GM23338 (cell line): ENCODE data around the gene NPL. TPM values are rescaled to one million over a fixed set of nuclear protein-coding genes. Genes with fewer than 3 reads are reported as not detected.

Experiments used
- ATAC-seq: fragments of 200-7000 bp; cut with Tn5 transposase; 3 replicates; pipeline ENCODE4 v1.9.1; 2020
- DNase-seq: peaks from one replicate; pipeline ENCODE4 v3.0.0-alpha.2; 2015; ENCODE audit warnings: low spot score
- H2AFZ ChIP-seq: fragments of 200-600 bp; sonication (generic); 2 replicates; pipeline ENCODE4 v1.8.0; 2016; ENCODE audit warnings: antibody characterized with exemption, mild to moderate bottlenecking, moderate library complexity
- H3F3A ChIP-seq: fragments of 200-600 bp; sonication (generic); replicated peaks from 2 replicates; pipeline ENCODE4 v1.8.0; 2017; ENCODE audit warnings: antibody characterized with exemption, mixed run types, low read depth
- H3K27ac ChIP-seq: fragments of 200-600 bp; sonication (generic); 2 replicates; pipeline ENCODE4 v1.6.1; 2016; ENCODE audit warnings: low read depth
- H3K27me3 ChIP-seq: fragments of 200-600 bp; sonication (generic); 2 replicates; pipeline ENCODE4 v1.8.0; 2016; ENCODE audit warnings: mild to moderate bottlenecking, mixed run types, moderate library complexity; ENCODE audit not compliant: insufficient read depth
- H3K36me3 ChIP-seq: fragments of 200-600 bp; sonication (generic); 2 replicates; pipeline ENCODE4 v1.8.0; 2016; ENCODE audit warnings: mild to moderate bottlenecking; ENCODE audit not compliant: insufficient read depth
- H3K4me1 ChIP-seq: fragments of 200-600 bp; sonication (generic); 2 replicates; pipeline ENCODE4 v1.8.0; 2016; ENCODE audit warnings: mild to moderate bottlenecking, moderate library complexity; ENCODE audit not compliant: insufficient read depth
- H3K4me2 ChIP-seq: fragments of 200-600 bp; sonication (generic); 2 replicates; pipeline ENCODE4 v1.7.1; 2017; ENCODE audit warnings: mixed run types
- H3K4me3 ChIP-seq: fragments of 200-600 bp; sonication (generic); 2 replicates; pipeline ENCODE4 v1.6.1; 2016; ENCODE audit warnings: mixed run types
- H3K79me2 ChIP-seq: fragments of 200-600 bp; sonication (generic); replicated peaks from 2 replicates; pipeline ENCODE4 v1.8.0; 2017; ENCODE audit warnings: mild to moderate bottlenecking; ENCODE audit not compliant: insufficient read depth
- H3K9me2 ChIP-seq: fragments of 200-600 bp; sonication (generic); 2 replicates; pipeline ENCODE4 v1.8.0; 2017; ENCODE audit not compliant: insufficient read depth
- H4K20me1 ChIP-seq: fragments of 200-600 bp; sonication (generic); replicated peaks from 2 replicates; pipeline ENCODE4 v1.8.0; 2017; ENCODE audit warnings: mild to moderate bottlenecking; ENCODE audit not compliant: insufficient read depth
- H3K27ac Mint-ChIP-seq: 2 replicates; pipeline ENCODE4 v1.8.0; 2020; ENCODE audit warnings: inconsistent platforms, mild to moderate bottlenecking, moderate library complexity, mixed read lengths
- H3K27me3 Mint-ChIP-seq: 3 replicates; pipeline ENCODE4 v1.8.0; 2022; ENCODE audit warnings: low read depth, mild to moderate bottlenecking, moderate library complexity, mixed read lengths, inconsistent platforms; ENCODE audit not compliant: insufficient read depth, poor library complexity
- H3K36me3 Mint-ChIP-seq: 3 replicates; pipeline ENCODE4 v1.8.0; 2021; ENCODE audit warnings: low read depth, mild to moderate bottlenecking, inconsistent platforms, moderate library complexity, mixed read lengths
- H3K4me1 Mint-ChIP-seq: 3 replicates; pipeline ENCODE4 v1.8.0; 2020; ENCODE audit warnings: mild to moderate bottlenecking, inconsistent platforms, mixed read lengths
- H3K4me3 Mint-ChIP-seq: 3 replicates; pipeline ENCODE4 v1.8.0; 2021; ENCODE audit warnings: moderate library complexity, mild to moderate bottlenecking, inconsistent platforms, mixed read lengths
- H3K9me3 Mint-ChIP-seq: 3 replicates; pipeline ENCODE4 v1.8.0; 2020; ENCODE audit warnings: moderate library complexity, mild to moderate bottlenecking, inconsistent platforms, mixed read lengths
- CREB1 ChIP-seq: fragments of 250-450 bp; sonication (Bioruptor Pico); IDR thresholded peaks from 2 replicates; pipeline ENCODE4 v1.5.0; 2020; ENCODE audit warnings: low read depth, mild to moderate bottlenecking, moderate library complexity
- CTCF ChIP-seq, 2 experiments: fragments of 200-600 bp in 1 of 2; sonication (generic) in 1 of 2; conservative IDR thresholded peaks; 2 replicates each; pipeline versions ENCODE4 v1.5.1 to v1.6.1; 2016 to 2017; ENCODE audit warnings: antibody characterized with exemption in 2 of 2, low read depth in 2 of 2, mild to moderate bottlenecking in 2 of 2, moderate library complexity in 1 of 2
- ETS1 ChIP-seq: IDR thresholded peaks from 2 replicates; pipeline ENCODE4 v1.6.1; 2016; ENCODE audit warnings: antibody characterized with exemption
- EZH2 ChIP-seq: fragments of 200-600 bp; sonication (generic); IDR thresholded peaks from one replicate; pipeline ENCODE4 v1.8.0; 2017; ENCODE audit warnings: antibody characterized with exemption, mild to moderate bottlenecking, low read depth; ENCODE audit not compliant: unreplicated experiment
- EZH2phosphoT487 ChIP-seq: fragments of 200-600 bp; sonication (generic); IDR thresholded peaks from one replicate; pipeline ENCODE4 v1.8.1; 2018; ENCODE audit warnings: antibody characterized with exemption; ENCODE audit not compliant: unreplicated experiment
- JUNB ChIP-seq: IDR thresholded peaks from one replicate; pipeline ENCODE4 v1.6.1; 2016; ENCODE audit warnings: antibody characterized with exemption; ENCODE audit not compliant: unreplicated experiment
- NANOG ChIP-seq: IDR thresholded peaks from 2 replicates; pipeline ENCODE4 v1.6.1; 2016; ENCODE audit warnings: antibody characterized with exemption, borderline replicate concordance
- POLR2AphosphoS5 ChIP-seq: IDR thresholded peaks from 2 replicates; pipeline ENCODE4 v1.6.1; 2016; ENCODE audit warnings: antibody characterized with exemption, low read depth
- REST ChIP-seq: IDR thresholded peaks from one replicate; pipeline ENCODE4 v1.6.1; 2018; ENCODE audit warnings: antibody characterized with exemption; ENCODE audit not compliant: unreplicated experiment
- STAT1 ChIP-seq: IDR thresholded peaks from one replicate; pipeline ENCODE4 v1.6.1; 2016; ENCODE audit warnings: antibody characterized with exemption; ENCODE audit not compliant: unreplicated experiment
- ZNF114 ChIP-seq: fragments of 250-450 bp; sonication (Bioruptor Pico); IDR thresholded peaks from 2 replicates; pipeline ENCODE4 v1.5.0; 2020; ENCODE audit warnings: mild to moderate bottlenecking, moderate library complexity
- ZNF331 ChIP-seq: fragments of 250-450 bp; sonication (Bioruptor Pico); IDR thresholded peaks from 2 replicates; pipeline ENCODE4 v1.5.0; 2020; ENCODE audit warnings: low read depth, mild to moderate bottlenecking, moderate library complexity
- ZNF462 ChIP-seq: fragments of 250-450 bp; sonication (Bioruptor Pico); IDR thresholded peaks from 2 replicates; pipeline ENCODE4 v1.5.0; 2020; ENCODE audit warnings: mild to moderate bottlenecking, moderate library complexity
- polyA plus RNA-seq: library from polyadenylated mRNA; unstranded; fragments of >200 nt; fragmentation: Nextera tagmentation; extraction: Ambion mirVana; gene quantifications from 2 replicates; pipeline ENCODE4 v1.2.1, GENCODE V29; 2016
- total RNA-seq: library from RNA; depleted of rRNA; stranded (reverse); fragments of >200 nt; shearing (Covaris generic); gene quantifications from 2 replicates; pipeline ENCODE4 v1.2.3, GENCODE V29; 2014

Gene NPL
- total and polyA plus RNA-seq, 2 experiments from 2014 or later = 2.4 to 2.8 TPM

- peaks cover 90% of the 10 kb centered on the region for H3K79me2 ChIP-seq
- H3K27me3 ChIP-seq = no peaks in the 10 kb centered on the region
- Mint-ChIP-seq H3K9me3 (no peaks in the 10 kb centered on the region), H3K4me1 (no peaks in the 10 kb centered on the region), H3K36me3 (peaks cover 98% of the 10 kb centered on the region), H3K27me3 (peaks cover 2% of the 10 kb centered on the region), H3K27ac (no peak overlapping the region), H3K4me3 (no peak overlapping the region)
- no peak overlapping the region for H2AFZ ChIP-seq
- ATAC-seq (no peak), DNase-seq (no peak)
- no peak for TF ChIP-seq ZNF114 (CRISPR knock-in tag)
- TF ChIP-seq ZNF331 (CRISPR knock-in tag) = no peak
- TF ChIP-seq REST = no peak
- no peak for TF ChIP-seq CTCF (conservative IDR thresholded peaks at IDR 0.05; ENCODE audit: low read depth in 2 of 2)
- TF ChIP-seq JUNB = no peak
- TF ChIP-seq ZNF462 = no peak
- no peak for TF ChIP-seq STAT1
- no peak for TF ChIP-seq EZH2
- no peak for TF ChIP-seq ETS1
- TF ChIP-seq POLR2AphosphoS5 = no peak
- no peak for TF ChIP-seq NANOG
- no peak for TF ChIP-seq CREB1 (CRISPR knock-in tag)
- no peak for TF ChIP-seq EZH2phosphoT487
- H3F3A ChIP-seq = peaks cover 14% of the 10 kb centered on the region; the same call in 1 of the 2 replicates
- no peak overlapping the region for H3K4me3 ChIP-seq
- no peaks in the 10 kb centered on the region for H3K4me1 ChIP-seq
- no peaks in the 10 kb centered on the region for H3K9me2 ChIP-seq
- no peak overlapping the region for H3K4me2 ChIP-seq
- H4K20me1 ChIP-seq = peaks cover 39% of the 10 kb centered on the region
- H3K36me3 ChIP-seq = peaks cover 99% of the 10 kb centered on the region
- no peak overlapping the region for H3K27ac ChIP-seq
Measured at GRCh38 chr1:182861994-182862393, 72.4 kb downstream of the NPL start.
